Measurements from ENCODE around the gene HLA-DOB. TPM values are rescaled to one million over a fixed set of nuclear protein-coding genes. Genes with fewer than 3 reads are reported as not detected.
A peak's percentile ranks its signal among the peaks of the same experiment; 100 is the strongest.

The HLA-DOB gene
- total and polyA plus RNA-seq, 2 donors (not counting 3 experiments of a cell fraction or from before 2014, with no cell fraction given), result 0.46 to 0.54 TPM

DNA sequence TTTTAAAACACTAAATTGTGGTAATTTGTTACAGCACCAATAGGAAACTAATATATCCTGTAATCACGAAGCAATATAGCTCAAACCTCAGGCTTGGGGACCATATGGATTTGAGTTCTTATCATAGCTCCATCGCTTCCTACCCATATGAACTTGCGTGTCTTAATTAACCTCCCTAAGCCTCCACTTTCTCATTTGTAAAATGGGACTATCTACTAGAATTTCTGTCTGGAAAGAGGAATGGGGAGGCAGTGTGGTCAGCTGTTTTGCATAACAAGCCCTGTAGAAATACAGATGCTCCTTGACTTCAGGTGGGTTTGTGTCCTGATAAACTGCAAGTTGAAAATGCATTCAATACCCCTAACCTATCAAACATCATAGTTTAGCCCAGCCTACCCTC, 17.1 kb downstream of the HLA-DOB start:
- no TSS peak for BruUV-seq (replicated peaks)
- no peaks in the 10 kb centered on the region for H3K9me1 ChIP-seq (replicated peaks; ENCODE audit: control insufficient read depth, extremely low read depth, insufficient read depth, low read length)
- DNase-seq (ENCODE audit: low read depth, low spot score) (no peak), FAIRE-seq (peak; percentile 31)
- intact Hi-C loops (cut with micrococcal nuclease), result loop anchor here (5.0 to 10.0 kb wide), 3 partner anchors 97 to 755 kb away; no protein-coding TSS in a partner anchor
- CTCF ChIA-PET, result interaction anchor here (0.8 to 6.2 kb wide), 9 partner anchors 9 to 383 kb away, joined by 3 to 63 read pairs (median 4); partner anchors contain the start of genes PSMB9 and TAP1
- H3K9ac ChIP-seq (replicated peaks; ENCODE audit: extremely low read depth, insufficient read depth, low read length), result no peak overlapping the region
- H3K27me3 ChIP-seq (ENCODE audit: control insufficient read depth in 2 of 2, insufficient read depth in 2 of 2, low read length in 2 of 2), result peaks cover 34 to 68% of the 10 kb centered on the region in 2 experiments
- no peak overlapping the region for H3K4me3 ChIP-seq (replicated peaks in 1 of 3; ENCODE audit: insufficient read depth in 1 of 3, low read depth in 1 of 3, low read length in 3 of 3)
- POLR2A ChIA-PET, result no interaction called here
- H3K36me3 ChIP-seq (ENCODE audit: control insufficient read depth in 2 of 2, extremely low read depth in 1 of 2, insufficient read depth in 2 of 2, low read length in 2 of 2), result no peaks in the 10 kb centered on the region
- H3K4me1 ChIP-seq (ENCODE audit: control insufficient read depth, extremely low read depth, insufficient read depth, low read length), result no peaks in the 10 kb centered on the region
- no peak overlapping the region for H3K27ac ChIP-seq (ENCODE audit: insufficient read depth, low read depth, low read length)
- no peaks in the 10 kb centered on the region for H4K20me1 ChIP-seq (replicated peaks; ENCODE audit: control insufficient read depth, extremely low read depth, insufficient read depth, low read length)
- dilution Hi-C loops (cut with MboI; ENCODE audit: extremely low pct_ligation_motif_present, low sequenced_read_pairs), result no loop called here
- no peaks in the 10 kb centered on the region for H3K79me2 ChIP-seq (ENCODE audit: control insufficient read depth, insufficient read depth, low read length)
- H2AFZ ChIP-seq (ENCODE audit: low read depth, low read length), result no peak overlapping the region
- no peaks in the 10 kb centered on the region for H3K9me3 ChIP-seq (replicated peaks; ENCODE audit: control insufficient read depth, insufficient read depth, low read length)
- TF ChIP-seq, protein P1, sequence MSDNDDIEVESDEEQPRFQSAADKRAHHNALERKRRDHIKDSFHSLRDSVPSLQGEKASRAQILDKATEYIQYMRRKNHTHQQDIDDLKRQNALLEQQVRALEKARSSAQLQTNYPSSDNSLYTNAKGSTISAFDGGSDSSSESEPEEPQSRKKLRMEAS (IDR thresholded peaks at IDR 0.05; ENCODE audit: insufficient read depth, insufficient read length), result no peak
- TF ChIP-seq POLR2AphosphoS5 (IDR thresholded peaks at IDR 0.05; ENCODE audit: insufficient read depth, low read depth, low read length), result no peak
- TF ChIP-seq MYC (IDR thresholded peaks at IDR 0.05; ENCODE audit: low read depth, low read length), result no peak
- no peak for TF ChIP-seq FOS (IDR thresholded peaks at IDR 0.05; ENCODE audit: borderline replicate concordance, insufficient read depth, low read length)
- no peak for TF ChIP-seq JUN (IDR thresholded peaks at IDR 0.05; ENCODE audit: borderline replicate concordance, insufficient read depth, insufficient read length, low read depth)
- no peak for TF ChIP-seq POLR2A (IDR thresholded peaks at IDR 0.05; ENCODE audit: low read depth, low read length)
- TF ChIP-seq GATA2 (IDR thresholded peaks at IDR 0.05; ENCODE audit: insufficient read depth, insufficient read length, low read depth, low read length), result no peak
- no peak for TF ChIP-seq EZH2 (IDR thresholded peaks at IDR 0.05; ENCODE audit: borderline replicate concordance, low read depth, low read length, severe bottlenecking)
- TF ChIP-seq CTCF (IDR thresholded peaks at IDR 0.05; ENCODE audit: extremely low read depth in 1 of 2, insufficient read depth in 1 of 2, low read depth in 1 of 2, low read length in 2 of 2), result no peak
- no peak overlapping the region for H3K4me2 ChIP-seq (ENCODE audit: insufficient read depth, low read length)
